Right lobe of liver (tissue), 6 donors: ENCODE data around the gene KRTAP10-12. TPM values are rescaled to one million over a fixed set of nuclear protein-coding genes. Genes with fewer than 3 reads are reported as not detected.
"Not testable (repeated sequence)": the region's sequence is repeated elsewhere in the genome, so short reads cannot be mapped to it uniquely, and the experiment has no call there.

Experiments
- ATAC-seq, 4 donors: fragments of 200-7000 bp; cut with Tn5 transposase; one replicate each; pipeline ENCODE4 v1.9.1; 2020; ENCODE audit warnings: mild to moderate bottlenecking in 4 of 4, moderate library complexity in 4 of 4
- DNase-seq, 3 donors: peaks; one replicate each; pipeline ENCODE4 v3.0.0-alpha.2; 2020
- H3K27ac ChIP-seq, 3 donors: fragments of 200-600 bp; one replicate each; pipeline ENCODE4 v1.8.0; 2022
- H3K27me3 ChIP-seq, 2 donors: fragments of 200-600 bp; one replicate each; pipeline ENCODE4 v1.8.0; 2022
- H3K36me3 ChIP-seq, 4 donors: fragments of 200-600 bp; sonication (generic) in 1 of 4; one replicate each; pipeline versions ENCODE4 v1.5.1 to v1.8.0; 2017 to 2022; ENCODE audit warnings: control low read depth in 1 of 4
- H3K4me1 ChIP-seq, 4 donors: fragments of 200-600 bp; sonication (generic) in 1 of 4; one replicate each; pipeline versions ENCODE4 v1.5.1 to v1.8.0; 2017 to 2022; ENCODE audit warnings: control low read depth in 1 of 4
- H3K4me3 ChIP-seq, 3 donors: fragments of 200-600 bp; one replicate each; pipeline ENCODE4 v1.8.0; 2022
- H3K9me3 ChIP-seq, 4 donors: fragments of 200-600 bp; sonication (generic) in 1 of 4; one replicate each; pipeline versions ENCODE4 v1.5.1 to v1.8.0; 2017 to 2022; ENCODE audit warnings: control low read depth in 1 of 4
- POLR2A ChIP-seq: fragments of 450-650 bp; IDR thresholded peaks from one replicate; pipeline ENCODE4 v1.6.1; 2017; ENCODE audit warnings: antibody characterized with exemption, mild to moderate bottlenecking
- WGBS: methylation state at CpG from one replicate; pipeline ENCODE4 v1.1.6; 2018; ENCODE audit warnings: low coverage, low lambda C conversion rate; ENCODE audit not compliant: insufficient coverage; ENCODE audit errors: missing lambda C conversion rate; 5-methylcytosine and 5-hydroxymethylcytosine counted together
- intact Hi-C, 2 donors: fragments of 100-400 bp; cut with DNase I; formaldehyde crosslinking; loops; one replicate each; pipeline versions ENCODE4 v1.11.2 to v1.14.1; 2022
- total RNA-seq, 6 experiments: library from RNA; depleted of rRNA in 2 of 6; stranded (reverse); fragments of >200 nt in 2 of 6; fragmentation: NEBNext Ultra II Directional in 3 of 6; extraction: Animal tissue kit (Norgen Biotek cat#: 25700) in 3 of 6; gene quantifications; one replicate each; pipeline versions ENCODE4 v1.1.0 to v1.2.4, GENCODE V29; 2016 to 2023
- TF ChIP-seq, protein P1 (sequence below), 4 donors: fragments of 200-600 bp in 3 of 4; fragments of 450-650 bp in 1 of 4; IDR thresholded peaks; one replicate each; pipeline versions ENCODE4 v1.5.1 to v1.8.0; 2016 to 2022; ENCODE audit warnings: antibody characterized with exemption in 4 of 4, mild to moderate bottlenecking in 2 of 4
- donor health status: DM: no; HTN: yes; CAD: no.
- donor health status: DM: no; HTN: no; CAD: no.
- donor health status: DM: no; HTN: no; CAD: no.
- donor health status: DM: no; HTN: yes; CAD: no.
- donor health status: DM: no; HTN: yes; CAD: no.

Gene KRTAP10-12
- total RNA-seq, 6 experiments from 2014 or later: not detected

GRCh38 chr21:44684483-44684882, 12.5 kb upstream of the KRTAP10-12 start:
- WGBS: 77% methylated on average over 6 of the region's 6 CpGs
- Histone ChIP-seq H3K4me3 (no peak overlapping the region), H3K9me3 (no peaks in the 10 kb centered on the region), H3K36me3 (no peaks in the 10 kb centered on the region), H3K27me3 (no peaks in the 10 kb centered on the region), H3K4me1 (no peaks in the 10 kb centered on the region), H3K27ac (no peak overlapping the region)
- ATAC-seq (no peak), DNase-seq (no peak)
- TF ChIP-seq POLR2A: no peak
- TF ChIP-seq, protein P1, sequence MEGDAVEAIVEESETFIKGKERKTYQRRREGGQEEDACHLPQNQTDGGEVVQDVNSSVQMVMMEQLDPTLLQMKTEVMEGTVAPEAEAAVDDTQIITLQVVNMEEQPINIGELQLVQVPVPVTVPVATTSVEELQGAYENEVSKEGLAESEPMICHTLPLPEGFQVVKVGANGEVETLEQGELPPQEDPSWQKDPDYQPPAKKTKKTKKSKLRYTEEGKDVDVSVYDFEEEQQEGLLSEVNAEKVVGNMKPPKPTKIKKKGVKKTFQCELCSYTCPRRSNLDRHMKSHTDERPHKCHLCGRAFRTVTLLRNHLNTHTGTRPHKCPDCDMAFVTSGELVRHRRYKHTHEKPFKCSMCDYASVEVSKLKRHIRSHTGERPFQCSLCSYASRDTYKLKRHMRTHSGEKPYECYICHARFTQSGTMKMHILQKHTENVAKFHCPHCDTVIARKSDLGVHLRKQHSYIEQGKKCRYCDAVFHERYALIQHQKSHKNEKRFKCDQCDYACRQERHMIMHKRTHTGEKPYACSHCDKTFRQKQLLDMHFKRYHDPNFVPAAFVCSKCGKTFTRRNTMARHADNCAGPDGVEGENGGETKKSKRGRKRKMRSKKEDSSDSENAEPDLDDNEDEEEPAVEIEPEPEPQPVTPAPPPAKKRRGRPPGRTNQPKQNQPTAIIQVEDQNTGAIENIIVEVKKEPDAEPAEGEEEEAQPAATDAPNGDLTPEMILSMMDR (IDR thresholded peaks at IDR 0.05): no peak
- intact Hi-C loops: no loop called here

- intact Hi-C loops, H3K27me3 ChIP-seq, H3K4me3 ChIP-seq, H3K36me3 ChIP-seq, H3K9me3 ChIP-seq, H3K4me1 ChIP-seq, H3K27ac ChIP-seq, DNase-seq: not testable (repeated sequence)
- no CpG with 5 or more reads among the region's 6 CpGs for WGBS
- ATAC-seq: peak in 1 of 4 donors; percentile 32
These were observed 11.9 kb upstream of the KRTAP10-12 start for GRCh38 chr21:44685050-44685449.

- ATAC-seq: peak in 1 of 4 donors; percentile 18
- H3K27me3 ChIP-seq: no peaks in the 10 kb centered on the region
- 0% methylated on average over 2 of the region's 14 CpGs for WGBS
- intact Hi-C loops: no loop called here
- H3K4me1 ChIP-seq: no peaks in the 10 kb centered on the region
- TF ChIP-seq POLR2A: no peak
- H3K36me3 ChIP-seq: no peaks in the 10 kb centered on the region
- no peak for DNase-seq
- H3K9me3 ChIP-seq: no peaks in the 10 kb centered on the region
- H3K27ac ChIP-seq: no peak overlapping the region
- H3K4me3 ChIP-seq: no peak overlapping the region
These were observed 10.8 kb upstream of the KRTAP10-12 start for GRCh38 chr21:44686000-44686781.

- no peak overlapping the region for H3K27ac ChIP-seq
- TF ChIP-seq, protein P1 (IDR thresholded peaks at IDR 0.05): no peak
- TF ChIP-seq POLR2A: no peak
- H3K36me3 ChIP-seq: no peaks in the 10 kb centered on the region
- H3K4me3 ChIP-seq: no peak overlapping the region
- no peaks in the 10 kb centered on the region for H3K9me3 ChIP-seq
- ATAC-seq: no peak
- no peaks in the 10 kb centered on the region for H3K27me3 ChIP-seq
- DNase-seq: no peak
- WGBS: 56% methylated on average over 14 of the region's 25 CpGs
- no peaks in the 10 kb centered on the region for H3K4me1 ChIP-seq
- intact Hi-C loops: no loop called here
These were observed 10.0 kb upstream of the KRTAP10-12 start for GRCh38 chr21:44686843-44687561.

DNA sequence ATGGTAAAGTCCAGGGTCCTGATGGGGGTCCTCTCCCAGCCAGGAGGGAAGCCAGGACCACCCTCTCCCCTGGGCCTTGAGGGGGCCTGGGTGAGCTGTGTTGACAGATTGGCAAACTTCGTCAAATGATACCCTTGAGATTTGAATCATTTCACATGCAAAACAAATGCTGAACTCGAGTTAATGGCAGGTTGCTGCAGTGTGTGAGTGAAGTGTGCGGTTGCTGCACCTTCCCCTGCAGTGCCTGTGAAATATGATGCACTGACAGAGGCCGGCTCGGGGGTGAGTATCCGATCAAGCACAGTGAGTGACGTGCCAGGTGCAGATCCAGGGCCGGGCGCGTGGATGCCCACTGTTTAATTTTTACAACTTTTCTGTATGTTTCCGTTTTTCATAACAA, 9.3 kb upstream of the KRTAP10-12 start:
- Histone ChIP-seq H3K27me3 (no peaks in the 10 kb centered on the region), H3K27ac (no peak overlapping the region), H3K4me3 (no peak overlapping the region), H3K9me3 (no peaks in the 10 kb centered on the region), H3K36me3 (no peaks in the 10 kb centered on the region), H3K4me1 (no peaks in the 10 kb centered on the region)
- no peak for ATAC-seq
- no peak for TF ChIP-seq POLR2A
- TF ChIP-seq, protein P1 (IDR thresholded peaks at IDR 0.05): no peak
- WGBS: 49% methylated on average over 11 of the region's 11 CpGs
- intact Hi-C loops: no loop called here
- DNase-seq: no peak

DNA sequence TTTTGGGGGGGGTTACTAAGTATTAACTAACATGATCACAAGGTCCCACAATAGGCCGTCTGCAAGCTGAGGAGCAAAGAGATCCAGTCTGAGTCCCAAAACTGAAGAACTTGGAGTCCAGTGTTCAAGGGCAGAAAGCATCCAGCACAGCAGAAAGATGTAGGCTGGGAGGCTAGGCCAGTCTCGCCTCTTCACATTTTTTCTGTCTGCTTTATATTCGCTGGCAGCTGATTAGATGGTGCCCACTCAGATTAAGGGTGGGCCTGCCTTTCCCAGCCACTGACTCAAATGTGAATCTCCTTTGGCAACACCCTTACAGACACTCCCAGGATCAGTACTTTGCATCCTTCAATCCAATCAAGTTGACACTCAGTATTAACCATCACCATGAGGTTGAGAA, 7.2 kb upstream of the KRTAP10-12 start:
- intact Hi-C loops: not testable (repeated sequence)

More for the DNA sequence above, 7.2 kb upstream of the KRTAP10-12 start:
- not testable (repeated sequence) for H3K4me3 ChIP-seq, ATAC-seq, H3K27ac ChIP-seq, H3K36me3 ChIP-seq, DNase-seq, H3K4me1 ChIP-seq, H3K9me3 ChIP-seq, H3K27me3 ChIP-seq
- WGBS: no CpG with 5 or more reads among the region's 3 CpGs
